NCI-H345 (cell line): ENCODE data around the gene LACTB.

Experiments used
- DNase-seq: peaks from one replicate; lab custom pipeline; 2025; lab: John Stamatoyannopoulos, UW

The LACTB gene

GRCh38 chr15:63121382-63122001 lies at the start of gene LACTB:
LACTB (plus strand) TSS chr15:63121861; CDS start chr15:63121872, 11 bp downstream.
- DNase-seq = peak; percentile 78

- peak; percentile 36 for DNase-seq
Observed at GRCh38 chr15:63072023-63072650, 49.5 kb upstream of the LACTB start.

- DNase-seq = no peak
Observed at GRCh38 chr15:63072809-63073277, 48.8 kb upstream of the LACTB start.

GRCh38 chr15:63073497-63074172 lies 48.0 kb upstream of the LACTB start:
- no peak for DNase-seq

GRCh38 chr15:63075015-63075983 lies 46.4 kb upstream of the LACTB start:
- no peak for DNase-seq

GRCh38 chr15:63075984-63076713 lies 45.5 kb upstream of the LACTB start:
- DNase-seq = no peak

- no peak for DNase-seq
Observed at GRCh38 chr15:63076714-63077046, 45.0 kb upstream of the LACTB start.

GRCh38 chr15:63077952-63078351 lies 43.7 kb upstream of the LACTB start:
- DNase-seq = no peak

- no peak for DNase-seq
Observed at GRCh38 chr15:63079947-63080626, 41.6 kb upstream of the LACTB start.

- no peak for DNase-seq
Observed at GRCh38 chr15:63080634-63081250, 40.9 kb upstream of the LACTB start.

- DNase-seq = no peak
Observed at GRCh38 chr15:63082366-63082765, 39.3 kb upstream of the LACTB start.

- no peak for DNase-seq
Observed at GRCh38 chr15:63083044-63083443, 38.6 kb upstream of the LACTB start.

GRCh38 chr15:63083541-63083940 lies 38.1 kb upstream of the LACTB start:
- DNase-seq = no peak

GRCh38 chr15:63084806-63085205 lies 36.9 kb upstream of the LACTB start:
- DNase-seq = no peak

GRCh38 chr15:63085289-63085688 lies 36.4 kb upstream of the LACTB start:
- DNase-seq = no peak

- no peak for DNase-seq
Observed at GRCh38 chr15:63086271-63086670, 35.4 kb upstream of the LACTB start.

GRCh38 chr15:63086947-63087346 lies 34.7 kb upstream of the LACTB start:
- no peak for DNase-seq

GRCh38 chr15:63088533-63089245 lies 33.0 kb upstream of the LACTB start:
- DNase-seq = no peak

GRCh38 chr15:63089260-63090043 lies 32.2 kb upstream of the LACTB start:
- peak; percentile 23 for DNase-seq
